Activated CD4-positive, alpha-beta T cell treated with anti-CD3 and anti-CD28 coated beads for 24 hours (primary cell): ENCODE data around the gene EHBP1.

Experiments
- DNase-seq, 2 donors: peaks; one replicate each; pipeline ENCODE4 v3.0.0-alpha.2; 2020; ENCODE audit warnings: low read depth in 2 of 2

EHBP1 gene

DNA sequence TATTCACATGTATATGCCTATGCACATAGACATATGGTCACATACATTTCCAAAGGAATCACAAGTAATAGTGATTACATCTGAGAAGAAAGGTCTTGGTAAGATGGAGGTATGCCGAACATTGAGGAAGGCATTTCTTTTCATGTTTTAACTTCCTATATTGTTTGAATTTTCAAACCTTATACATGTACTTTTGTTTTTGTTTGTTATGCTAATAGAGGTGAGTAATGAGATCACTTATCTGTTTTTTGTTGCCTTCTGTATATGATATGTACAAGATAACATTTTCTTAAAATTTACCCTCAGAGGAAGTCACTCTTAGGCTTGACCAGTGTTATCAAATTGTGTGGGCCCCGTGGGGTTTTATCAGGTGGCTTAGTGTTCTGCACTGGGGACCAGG lies 178.6 kb downstream of the EHBP1 start:
- no peak for DNase-seq

- no peak for DNase-seq
Measured at GRCh38 chr2:62884514-62884913, 179.0 kb downstream of the EHBP1 start.

- DNase-seq: no peak
Measured at GRCh38 chr2:62894966-62895631, 189.6 kb downstream of the EHBP1 start.

GRCh38 chr2:62895632-62896009 lies 190.1 kb downstream of the EHBP1 start:
- DNase-seq: no peak

DNA sequence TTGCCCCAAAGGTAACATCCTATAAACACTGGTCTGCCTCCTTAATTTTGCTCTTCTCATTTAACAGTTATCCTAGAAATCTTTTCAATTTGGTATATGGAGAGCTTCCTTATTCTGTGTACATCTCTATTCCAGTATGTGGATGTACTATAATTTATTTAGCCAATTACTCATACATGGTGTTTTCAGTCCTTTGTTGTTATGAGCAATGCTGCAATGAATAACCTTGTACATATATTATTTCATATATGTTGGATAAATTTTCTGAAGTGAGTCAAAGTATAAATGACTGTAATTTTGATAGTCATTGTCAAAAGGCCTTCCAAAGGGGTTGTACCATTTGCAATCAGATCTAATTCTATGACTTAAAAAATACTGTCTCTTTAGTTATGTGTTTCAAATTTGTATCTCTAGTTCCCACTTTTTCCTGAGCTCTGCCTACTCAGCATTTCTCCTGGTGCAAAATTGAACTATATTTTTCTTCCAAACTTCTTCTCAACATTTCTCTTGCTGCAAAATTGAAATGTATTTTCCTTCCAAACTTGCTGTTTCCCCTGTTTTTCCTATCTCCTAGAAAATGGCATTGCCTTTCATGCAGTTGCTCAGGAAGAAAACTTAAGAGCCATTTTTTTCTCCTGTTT lies 191.8 kb downstream of the EHBP1 start:
- DNase-seq: no peak

DNA sequence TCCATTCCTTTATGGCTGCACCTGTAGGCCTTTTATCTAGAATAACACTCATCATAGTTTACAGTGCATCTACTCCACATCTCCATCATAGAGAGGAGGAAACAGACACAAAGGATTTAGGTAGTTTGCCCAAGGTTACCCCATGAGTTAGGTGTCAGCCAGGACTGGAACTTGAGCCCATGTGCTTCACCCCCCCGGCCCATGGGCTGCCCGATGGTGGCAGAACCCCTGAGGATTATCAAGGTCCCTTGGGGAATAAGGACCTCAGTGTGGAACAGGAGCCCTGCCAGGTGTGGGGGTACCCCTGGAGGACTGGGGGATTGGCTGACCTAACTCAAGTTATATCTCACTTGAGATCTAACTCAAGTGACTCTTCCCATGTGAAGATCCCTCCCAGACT lies 198.8 kb downstream of the EHBP1 start:
- DNase-seq: no peak

- DNase-seq: no peak
Measured at GRCh38 chr2:62908145-62908544, 202.6 kb downstream of the EHBP1 start.

DNA sequence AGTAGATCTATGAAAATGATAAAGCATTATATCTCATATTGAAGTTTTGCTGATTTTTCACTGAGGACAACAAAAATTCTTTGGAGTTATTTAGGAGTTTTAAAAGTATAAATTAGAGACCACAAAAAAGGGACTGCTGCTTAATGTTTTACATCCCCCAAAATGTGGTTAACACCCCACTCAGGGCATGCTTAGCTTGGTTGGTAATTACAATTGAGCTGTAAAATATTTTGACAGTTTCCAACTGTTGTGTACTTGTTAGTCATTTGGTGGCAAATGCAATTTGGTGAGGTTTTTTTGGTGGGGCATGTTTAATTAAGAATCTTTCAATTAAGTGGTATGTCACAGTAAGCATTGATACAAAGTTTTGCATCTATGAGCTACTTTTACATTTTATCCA lies 207.8 kb downstream of the EHBP1 start:
- DNase-seq: no peak

DNA sequence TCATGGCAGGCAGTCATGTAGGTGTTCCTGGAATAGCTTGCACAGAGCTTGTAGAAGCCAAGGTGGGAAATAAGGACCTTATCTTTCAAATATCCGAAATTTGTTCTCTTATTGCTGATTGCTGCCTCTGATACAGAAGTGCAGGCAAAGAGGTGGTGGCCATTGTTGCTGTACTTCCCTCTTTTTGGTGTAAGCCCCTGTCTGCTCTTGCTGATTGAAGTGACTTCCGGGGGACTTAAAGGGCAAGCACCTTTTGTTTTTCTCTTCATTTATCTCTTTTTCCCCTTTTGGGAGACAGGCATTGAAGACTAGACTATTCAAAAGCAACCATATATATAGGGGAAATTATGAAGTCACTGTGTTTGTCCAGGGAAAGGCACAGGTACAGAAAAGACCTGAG lies 213.5 kb downstream of the EHBP1 start:
- no peak for DNase-seq

- no peak for DNase-seq
Measured at GRCh38 chr2:62920070-62920469, 214.6 kb downstream of the EHBP1 start.

- DNase-seq: no peak
Measured at GRCh38 chr2:62923242-62923641, 217.7 kb downstream of the EHBP1 start.

DNA sequence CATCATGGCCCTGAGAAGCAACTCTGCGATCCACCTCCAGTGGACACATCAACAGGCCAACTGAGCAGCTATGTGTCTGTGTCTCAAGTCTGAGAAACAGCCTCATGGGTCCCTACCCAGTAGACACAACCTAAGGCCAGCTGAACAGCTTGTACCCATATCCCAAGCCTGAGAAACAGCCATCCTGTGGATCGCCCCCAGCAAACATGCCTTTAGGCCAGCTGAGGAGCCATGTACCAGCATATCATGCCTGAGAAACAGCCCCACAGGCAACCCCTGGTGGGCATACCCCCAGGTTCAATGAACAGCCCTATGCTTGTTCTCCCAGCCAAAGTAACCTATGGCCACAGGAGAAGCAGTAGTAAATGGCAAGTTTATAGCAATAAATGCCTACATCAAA lies 218.4 kb downstream of the EHBP1 start:
- no peak for DNase-seq

DNA sequence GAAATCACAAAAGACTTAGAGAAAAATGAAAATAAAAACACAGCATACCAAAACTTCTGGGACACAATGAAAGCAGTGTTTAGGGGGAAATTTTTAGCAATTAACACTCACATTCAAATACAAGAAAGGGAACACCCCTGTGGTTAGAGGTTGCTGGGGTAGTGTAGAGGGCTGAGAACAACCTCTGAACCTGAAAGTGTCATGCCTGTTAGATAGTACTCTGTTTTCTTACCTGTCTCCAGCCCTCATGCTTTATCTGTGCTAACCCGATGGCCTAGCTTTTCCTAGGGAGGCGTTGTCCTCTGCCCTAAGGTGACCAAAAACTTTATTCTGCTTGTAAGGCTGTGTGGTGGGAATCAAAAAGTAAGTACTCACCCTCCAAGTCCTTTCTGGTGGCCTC lies 222.5 kb downstream of the EHBP1 start:
- no peak for DNase-seq

GRCh38 chr2:62931536-62931935 lies 226.0 kb downstream of the EHBP1 start:
- no peak for DNase-seq

DNA sequence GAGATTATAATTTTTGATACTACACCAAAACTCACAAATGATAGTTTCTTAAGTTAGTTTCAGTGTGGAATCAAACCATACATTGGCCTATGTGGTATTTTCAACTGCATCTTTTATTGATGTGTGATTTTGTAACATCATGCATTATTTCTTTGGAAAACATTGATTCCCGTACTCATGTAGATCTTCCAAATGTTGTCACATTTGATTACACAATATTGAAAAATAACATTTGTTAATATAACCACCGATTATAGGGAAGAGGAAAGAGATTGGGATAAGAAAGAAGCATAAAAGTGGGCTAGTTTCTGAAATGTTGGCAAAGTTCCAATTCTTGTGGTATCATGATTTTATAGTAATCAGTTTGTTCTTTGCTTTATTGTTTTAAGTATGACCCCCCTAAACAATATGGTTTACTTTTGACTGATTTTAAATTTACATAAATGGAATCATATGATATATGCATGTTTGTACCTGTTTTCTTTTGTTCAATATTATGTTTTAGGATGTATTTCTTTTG lies 227.9 kb downstream of the EHBP1 start:
- no peak for DNase-seq

DNA sequence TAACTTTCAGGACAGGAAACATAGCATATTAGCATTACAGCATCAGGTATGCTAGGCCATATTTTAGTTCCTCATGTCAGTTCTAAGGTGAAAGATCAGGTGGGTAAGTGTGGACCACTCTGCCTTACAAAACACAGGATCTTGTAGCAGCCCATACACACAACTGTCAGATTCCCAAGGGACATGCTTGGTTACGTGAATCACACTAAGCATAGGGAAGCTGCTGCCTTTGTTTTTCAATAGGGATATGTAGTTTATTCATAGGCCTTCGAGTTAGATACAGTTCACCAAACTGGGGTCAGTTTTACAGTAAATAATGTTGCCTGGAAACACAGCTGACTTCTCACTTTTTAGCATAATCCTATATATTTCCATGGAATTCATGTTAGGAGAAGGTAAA lies 229.0 kb downstream of the EHBP1 start:
- DNase-seq: no peak

DNA sequence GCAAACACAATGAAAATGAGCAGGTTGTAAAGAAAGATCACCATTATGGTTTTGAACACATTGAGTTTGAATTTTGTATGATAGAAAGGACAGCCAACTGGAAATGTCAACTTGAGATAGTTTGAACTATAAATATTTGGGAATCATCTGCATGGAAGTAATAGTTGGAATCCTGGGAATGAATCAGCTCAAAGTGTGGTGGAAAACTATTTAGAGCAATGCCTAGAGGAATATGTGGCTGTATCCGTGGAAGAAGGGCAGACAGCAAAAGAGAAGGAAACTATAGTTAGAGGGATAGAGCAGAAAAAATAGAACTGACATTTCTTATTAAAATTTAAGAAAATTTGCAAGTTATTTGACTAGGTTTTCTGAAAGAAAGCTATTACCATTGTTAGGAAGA lies 232.6 kb downstream of the EHBP1 start:
- no peak for DNase-seq

- no peak for DNase-seq
Measured at GRCh38 chr2:62939735-62940491, 234.4 kb downstream of the EHBP1 start.

DNA sequence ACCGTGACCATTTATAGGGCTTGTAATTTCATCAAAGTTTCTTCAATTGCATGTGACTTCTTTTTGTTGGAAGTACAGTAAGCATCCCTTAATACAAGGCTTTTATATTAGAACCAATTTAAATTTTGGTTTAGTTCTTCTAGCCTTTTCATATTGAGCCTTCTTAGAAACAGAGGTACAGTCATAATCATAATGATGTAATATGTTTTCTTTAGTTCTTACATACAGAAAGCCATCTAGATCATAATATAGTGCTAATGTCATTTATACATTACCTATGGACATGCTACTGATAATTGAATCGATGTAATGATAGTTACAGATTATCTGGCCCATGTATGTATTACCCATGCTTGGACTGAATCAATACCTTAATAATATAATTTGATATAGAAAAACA lies 235.2 kb downstream of the EHBP1 start:
- no peak for DNase-seq

DNA sequence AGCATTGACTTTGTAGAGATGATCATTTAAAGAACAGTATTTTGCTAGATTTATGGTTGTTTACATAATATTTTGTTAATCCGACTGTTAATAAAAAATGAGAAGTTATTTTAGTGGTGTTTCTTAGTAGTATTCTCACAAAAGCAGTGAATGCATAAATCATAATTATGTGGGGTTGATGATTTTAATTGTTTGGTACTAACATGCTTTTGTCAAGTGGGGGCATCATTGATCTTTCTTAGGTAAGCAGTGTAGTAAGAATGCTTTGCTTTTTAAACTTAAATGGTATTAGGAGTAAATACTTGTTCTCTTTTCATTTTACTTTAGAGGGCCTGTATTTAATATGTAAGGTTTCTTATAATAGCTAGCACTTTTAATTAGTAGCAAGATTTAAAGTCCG lies 235.9 kb downstream of the EHBP1 start:
- no peak for DNase-seq

DNA sequence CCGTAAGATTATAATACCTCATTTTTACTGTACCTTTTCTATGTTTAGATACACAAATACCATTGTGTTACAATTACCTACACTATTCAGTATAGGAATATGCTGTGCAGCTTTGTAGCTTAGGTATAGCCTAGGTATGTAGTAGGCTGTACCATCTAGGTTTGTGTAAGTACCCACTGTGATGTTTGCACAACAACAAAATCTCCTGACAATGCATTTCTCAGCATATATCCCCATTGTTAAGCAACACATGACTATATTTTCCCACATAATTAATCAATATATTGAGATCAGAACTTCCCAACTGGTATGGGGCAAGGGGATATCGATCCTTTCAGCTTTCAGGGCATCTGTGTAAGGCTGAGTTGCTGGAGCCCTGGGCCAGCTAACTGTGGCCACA lies 238.8 kb downstream of the EHBP1 start:
- no peak for DNase-seq

- no peak for DNase-seq
Measured at GRCh38 chr2:62947403-62947802, 241.9 kb downstream of the EHBP1 start.

- no peak for DNase-seq
Measured at GRCh38 chr2:62956651-62957050, 251.1 kb downstream of the EHBP1 start.
